Activated B cell treated with CpG ODN at 0.5 μM for 24 hours (primary cell): ENCODE results near the gene CERCAM. TPM values are rescaled to one million over a fixed set of nuclear protein-coding genes. Genes with fewer than 3 reads are reported as not detected.

Experiments
- ATAC-seq: fragments of 200-7000 bp; cut with Tn5 transposase; one replicate; pipeline ENCODE4 v1.10.0; 2021; ENCODE audit warnings: low read depth, mild to moderate bottlenecking, moderate library complexity
- CTCF ChIA-PET: fragments of 350-600 bp; sonication (Branson Sonifier 250); formaldehyde crosslinking; loops from one replicate; lab custom pipeline; 2021; ENCODE audit warnings: antibody characterized with exemption; lab: Charles Lee
- POLR2A ChIA-PET: fragments of 350-600 bp; sonication (Branson Sonifier 250); formaldehyde crosslinking; loops from one replicate; lab custom pipeline; 2021; ENCODE audit warnings: antibody characterized with exemption; lab: Charles Lee
- DNase-seq: peaks from one replicate; pipeline ENCODE4 v3.0.0; 2022
- H3K27ac Mint-ChIP-seq: one replicate; pipeline ENCODE4 v1.8.0; 2020; ENCODE audit warnings: mixed read lengths
- H3K27me3 Mint-ChIP-seq: one replicate; pipeline ENCODE4 v1.8.0; 2021; ENCODE audit warnings: mixed read lengths
- H3K36me3 Mint-ChIP-seq: one replicate; pipeline ENCODE4 v1.8.0; 2021; ENCODE audit warnings: low read depth, mixed read lengths
- H3K4me1 Mint-ChIP-seq: one replicate; pipeline ENCODE4 v1.8.0; 2021; ENCODE audit warnings: mixed read lengths
- H3K4me3 Mint-ChIP-seq: one replicate; pipeline ENCODE4 v1.8.0; 2020; ENCODE audit warnings: mild to moderate bottlenecking, mixed read lengths
- H3K9me3 Mint-ChIP-seq: one replicate; pipeline ENCODE4 v1.8.0; 2020; ENCODE audit warnings: mixed read lengths
- intact Hi-C: fragments of 100-400 bp; cut with micrococcal nuclease; formaldehyde crosslinking; loops from one replicate; pipeline ENCODE4 v1.15.1; 2024
- total RNA-seq: library from RNA; stranded (reverse); gene quantifications from 2 replicates; pipeline ENCODE4 v1.2.3, GENCODE V29; 2022
- TF ChIP-seq, protein P1 (sequence below): fragments of 200-600 bp; IDR thresholded peaks from one replicate; pipeline ENCODE4 v1.8.0; 2022; ENCODE audit warnings: antibody characterized with exemption, mild to moderate bottlenecking

The CERCAM gene
- 1.7 TPM in 2 replicates for total RNA-seq

DNA sequence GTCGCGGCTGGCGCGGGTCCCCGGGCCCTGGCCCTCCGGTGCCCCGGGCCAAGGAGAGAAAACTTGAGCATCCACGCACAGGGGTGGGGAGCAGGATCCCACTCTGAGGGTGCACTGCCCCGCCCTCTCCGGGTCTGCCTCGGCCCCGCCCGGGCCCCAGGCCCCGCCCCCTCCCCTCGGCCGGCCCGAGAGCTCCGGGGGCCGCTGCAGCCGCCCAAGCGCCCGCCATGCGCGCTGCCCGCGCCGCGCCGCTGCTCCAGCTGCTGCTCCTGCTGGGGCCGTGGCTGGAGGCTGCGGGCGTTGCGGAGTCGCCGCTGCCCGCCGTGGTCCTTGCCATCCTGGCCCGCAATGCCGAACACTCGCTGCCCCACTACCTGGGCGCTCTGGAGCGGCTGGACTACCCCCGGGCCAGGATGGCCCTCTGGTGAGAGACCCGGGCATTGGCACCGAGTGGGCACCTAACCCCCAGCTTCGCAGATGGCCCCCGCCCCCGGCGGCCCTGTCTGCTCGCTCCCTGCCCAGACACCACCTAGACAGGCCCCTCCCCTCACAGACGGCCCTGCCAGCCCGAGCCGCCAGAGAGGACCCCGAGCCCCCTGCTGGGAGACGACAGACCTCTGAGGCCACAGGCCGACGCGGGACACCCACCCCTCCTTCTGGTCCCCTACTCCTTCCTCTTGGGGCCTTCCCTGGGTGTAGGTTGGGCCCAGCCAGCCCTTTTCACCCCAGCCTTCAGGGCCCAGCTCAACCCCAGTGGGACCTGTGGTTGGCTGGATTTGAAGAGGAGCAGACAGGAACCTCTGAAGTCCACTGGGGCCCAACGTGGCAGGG is at the start of gene CERCAM:
Gene CERCAM (plus strand): TSS at position 207 of the 831 bp plus-strand sequence. CDS start 21 bp downstream, at position 228.
- DNase-seq (peak; percentile 68), ATAC-seq (peak; percentile 83)
- no peaks in the 10 kb centered on the region for H3K9me3 Mint-ChIP-seq
- TF ChIP-seq, protein P1, sequence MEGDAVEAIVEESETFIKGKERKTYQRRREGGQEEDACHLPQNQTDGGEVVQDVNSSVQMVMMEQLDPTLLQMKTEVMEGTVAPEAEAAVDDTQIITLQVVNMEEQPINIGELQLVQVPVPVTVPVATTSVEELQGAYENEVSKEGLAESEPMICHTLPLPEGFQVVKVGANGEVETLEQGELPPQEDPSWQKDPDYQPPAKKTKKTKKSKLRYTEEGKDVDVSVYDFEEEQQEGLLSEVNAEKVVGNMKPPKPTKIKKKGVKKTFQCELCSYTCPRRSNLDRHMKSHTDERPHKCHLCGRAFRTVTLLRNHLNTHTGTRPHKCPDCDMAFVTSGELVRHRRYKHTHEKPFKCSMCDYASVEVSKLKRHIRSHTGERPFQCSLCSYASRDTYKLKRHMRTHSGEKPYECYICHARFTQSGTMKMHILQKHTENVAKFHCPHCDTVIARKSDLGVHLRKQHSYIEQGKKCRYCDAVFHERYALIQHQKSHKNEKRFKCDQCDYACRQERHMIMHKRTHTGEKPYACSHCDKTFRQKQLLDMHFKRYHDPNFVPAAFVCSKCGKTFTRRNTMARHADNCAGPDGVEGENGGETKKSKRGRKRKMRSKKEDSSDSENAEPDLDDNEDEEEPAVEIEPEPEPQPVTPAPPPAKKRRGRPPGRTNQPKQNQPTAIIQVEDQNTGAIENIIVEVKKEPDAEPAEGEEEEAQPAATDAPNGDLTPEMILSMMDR = no peak
- H3K36me3 Mint-ChIP-seq = no peaks in the 10 kb centered on the region
- CTCF ChIA-PET = interaction anchor here (0.9 to 2.5 kb wide), 6 partner anchors 9 to 126 kb away, joined by 3 to 20 read pairs (median 4); partner anchors contain the start of gene URM1
- intact Hi-C loops = loop anchor here (1.0 to 2.0 kb wide), 5 partner anchors 18 to 131 kb away; partner anchors contain the start of genes COQ4, ODF2, SPTAN1 and TRUB2
- peaks cover 8% of the 10 kb centered on the region for H3K4me1 Mint-ChIP-seq
- H3K27ac Mint-ChIP-seq = no peak within 1 kb of the TSS
- POLR2A ChIA-PET = interaction anchor here (0.6 to 1.5 kb wide), 10 partner anchors 34 to 1571 kb away, joined by 3 to 6 read pairs (median 3); partner anchors contain the start of genes GLE1, GOLGA2, ODF2 and SPOUT1
- H3K27me3 Mint-ChIP-seq = peaks cover 14% of the 10 kb centered on the region
- peak within 1 kb of the TSS; percentile 75 for H3K4me3 Mint-ChIP-seq

GRCh38 chr9:128371630-128372117 is 49.0 kb upstream of the CERCAM start:
- Mint-ChIP-seq H3K27me3 (no peaks in the 10 kb centered on the region), H3K36me3 (peaks cover 29% of the 10 kb centered on the region), H3K9me3 (no peaks in the 10 kb centered on the region), H3K27ac (peak overlapping the region; percentile 94), H3K4me3 (peak overlapping the region; percentile 97), H3K4me1 (peaks cover 31% of the 10 kb centered on the region)
- no peak for DNase-seq
- POLR2A ChIA-PET = interaction anchor here (0.6 to 2.3 kb wide), 15 partner anchors 10 to 1463 kb away, joined by 3 to 17 read pairs (median 6); partner anchors contain the start of genes CERCAM, ENG, GLE1 and GOLGA2
- TF ChIP-seq, protein P1 = no peak
- no peak for ATAC-seq
- intact Hi-C loops = loop anchor here (1.0 to 2.0 kb wide), 7 partner anchors 9 to 181 kb away; partner anchors contain the start of genes CERCAM, COQ4, GLE1 and SLC27A4
- CTCF ChIA-PET = interaction anchor here (1.7 to 3.2 kb wide), 2 partner anchors 10 to 48 kb away, joined by 4 to 27 read pairs; no protein-coding TSS in a partner anchor

DNA sequence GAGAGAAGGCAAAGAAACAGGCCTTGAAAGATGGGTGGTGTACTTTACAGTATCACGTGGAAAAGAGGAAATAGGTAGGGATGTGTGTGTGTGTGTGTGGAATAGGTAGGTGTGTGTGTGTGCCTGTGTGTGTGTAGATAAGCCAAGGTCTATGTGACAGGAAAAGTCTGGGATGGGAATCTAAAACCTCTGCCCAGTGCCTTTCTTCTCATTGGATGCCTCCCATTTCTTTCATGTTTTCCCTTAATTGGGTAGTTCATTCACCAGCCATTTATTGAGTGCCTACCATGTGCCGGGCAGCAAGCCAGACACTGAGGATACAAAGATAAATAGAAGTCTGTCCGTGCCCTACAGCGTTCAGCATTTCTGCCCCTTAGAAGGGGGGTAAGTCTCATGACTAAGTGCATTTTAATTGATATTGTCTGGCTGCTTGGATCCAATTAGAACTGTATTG is 48.4 kb upstream of the CERCAM start:
- DNase-seq = no peak
- CTCF ChIA-PET = interaction anchor here (3.2 kb wide), 1 partner anchor 10 kb away, joined by 27 read pairs; no protein-coding TSS in a partner anchor
- H3K9me3 Mint-ChIP-seq = no peaks in the 10 kb centered on the region
- peaks cover 33% of the 10 kb centered on the region for H3K36me3 Mint-ChIP-seq
- peaks cover 31% of the 10 kb centered on the region for H3K4me1 Mint-ChIP-seq
- intact Hi-C loops = no loop called here
- no peak for ATAC-seq
- TF ChIP-seq, protein P1 = no peak
- POLR2A ChIA-PET = interaction anchor here (0.7 to 2.3 kb wide), 5 partner anchors 48 to 1205 kb away, joined by 3 to 10 read pairs (median 8); partner anchors contain the start of genes CERCAM, GLE1 and SPTAN1
- no peaks in the 10 kb centered on the region for H3K27me3 Mint-ChIP-seq
- H3K27ac Mint-ChIP-seq = no peak overlapping the region
- H3K4me3 Mint-ChIP-seq = peak overlapping the region; percentile 97

- TF ChIP-seq, protein P1 = no peak
- no peak for DNase-seq
- CTCF ChIA-PET = interaction anchor here (3.2 kb wide), 1 partner anchor 11 kb away, joined by 27 read pairs; no protein-coding TSS in a partner anchor
- Mint-ChIP-seq H3K4me3 (peak overlapping the region; percentile 97), H3K27ac (no peak overlapping the region), H3K4me1 (peaks cover 31% of the 10 kb centered on the region), H3K9me3 (no peaks in the 10 kb centered on the region), H3K27me3 (no peaks in the 10 kb centered on the region), H3K36me3 (peaks cover 34% of the 10 kb centered on the region)
- intact Hi-C loops = no loop called here
- ATAC-seq = no peak
- POLR2A ChIA-PET = interaction anchor here (0.7 kb wide), 1 partner anchor 115 kb away, joined by 3 read pairs; no protein-coding TSS in a partner anchor
Observed at GRCh38 chr9:128372784-128373183, 47.9 kb upstream of the CERCAM start.
